ENCODE measurements around the gene PEX26.
"Not testable (repeated sequence)": the region's sequence is repeated elsewhere in the genome, so short reads cannot be mapped to it uniquely, and the experiment has no call there.

The PEX26 gene

GRCh38 chr22:18096823-18097222 lies 19.0 kb downstream of the PEX26 start:
- no peak for DNase-seq (ENCODE audit: low read depth, low spot score)

GRCh38 chr22:18100781-18101180 lies 23.0 kb downstream of the PEX26 start:
- DNase-seq (ENCODE audit: low read depth, low spot score), result no peak

DNA sequence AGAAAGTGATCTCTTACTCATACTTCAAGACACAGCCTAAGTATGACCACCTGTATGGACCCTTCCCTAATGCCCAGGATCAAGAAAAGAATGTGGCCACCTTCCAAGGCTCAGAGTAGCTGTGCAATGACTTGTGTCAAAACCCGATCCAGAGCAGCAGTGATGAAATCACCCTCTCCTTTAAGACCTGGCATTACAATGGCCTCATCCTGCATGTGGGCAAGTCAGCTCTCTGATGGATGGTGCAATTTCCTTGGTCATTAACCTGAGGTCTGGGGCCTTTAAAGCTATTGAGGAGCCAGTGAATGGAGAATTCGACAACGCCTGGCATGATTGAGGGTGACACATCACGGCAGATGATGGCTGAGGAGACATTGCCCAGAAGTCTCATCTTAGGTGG lies 23.7 kb downstream of the PEX26 start:
- no peak for DNase-seq (ENCODE audit: low read depth, low spot score)

GRCh38 chr22:18103527-18104269 lies 25.9 kb downstream of the PEX26 start:
- no peak for DNase-seq (ENCODE audit: low read depth, low spot score)

DNA sequence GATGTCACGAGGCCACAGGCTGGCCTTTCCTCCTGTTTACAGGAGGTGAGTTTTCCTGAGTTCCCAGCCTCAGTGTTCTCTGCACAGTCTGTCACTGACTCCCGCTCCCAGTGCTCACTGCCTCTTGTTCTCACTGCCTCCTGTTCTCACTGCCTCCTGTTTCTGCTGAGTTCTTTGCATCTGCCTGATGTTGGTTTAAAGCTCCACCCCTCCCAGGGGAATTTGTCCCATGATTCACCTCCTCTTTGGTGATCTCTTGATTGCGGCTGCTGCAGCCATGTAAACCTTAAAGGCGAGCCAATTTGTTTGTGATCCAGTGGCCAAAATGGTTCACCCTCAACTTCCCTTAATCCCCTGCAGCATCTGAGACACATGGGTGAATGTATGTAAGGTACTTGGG lies 26.8 kb downstream of the PEX26 start:
- DNase-seq (ENCODE audit: low read depth, low spot score), result no peak

- DNase-seq (ENCODE audit: low read depth, low spot score), result not testable (repeated sequence)
Observed at GRCh38 chr22:18105981-18106380, 28.2 kb downstream of the PEX26 start.

DNA sequence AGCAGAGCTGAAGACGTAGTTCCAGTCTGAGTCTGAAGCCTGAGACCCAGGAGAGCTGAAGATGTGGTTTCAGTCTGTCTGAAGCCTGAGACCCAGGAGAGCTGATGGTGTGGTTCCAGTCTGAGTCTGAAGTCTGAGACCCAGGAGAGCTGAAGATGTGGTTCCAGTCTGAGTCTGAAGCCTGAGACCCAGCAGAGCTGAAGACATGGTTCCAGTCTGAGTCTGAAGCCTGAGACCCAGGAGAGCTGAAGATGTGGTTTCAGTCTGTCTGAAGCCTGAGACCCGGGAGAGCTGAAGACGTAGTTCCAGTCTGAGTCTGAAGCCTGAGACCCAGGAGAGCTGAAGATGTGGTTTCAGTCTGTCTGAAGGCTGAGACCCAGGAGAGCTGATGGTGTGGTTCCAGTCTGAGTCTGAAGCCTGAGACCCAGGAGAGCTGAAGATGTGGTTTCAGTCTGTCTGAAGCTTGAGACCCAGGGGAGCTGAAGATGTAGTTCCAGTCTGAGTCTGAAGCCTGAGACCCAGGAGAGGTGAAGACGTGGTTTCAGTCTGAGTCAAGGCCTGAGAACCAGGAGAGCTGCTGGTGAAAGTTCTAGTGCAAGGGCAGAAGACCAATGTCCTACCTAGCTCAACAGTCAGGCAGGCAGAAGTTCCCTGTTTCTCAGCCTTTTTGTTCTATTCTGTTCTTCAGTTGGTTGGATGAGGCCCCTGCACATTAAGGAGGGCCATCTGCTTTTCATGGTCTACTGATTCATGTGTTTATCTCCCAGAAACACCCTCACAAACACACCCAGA lies 29.0 kb downstream of the PEX26 start:
- DNase-seq (ENCODE audit: low read depth, low spot score), result not testable (repeated sequence)

DNA sequence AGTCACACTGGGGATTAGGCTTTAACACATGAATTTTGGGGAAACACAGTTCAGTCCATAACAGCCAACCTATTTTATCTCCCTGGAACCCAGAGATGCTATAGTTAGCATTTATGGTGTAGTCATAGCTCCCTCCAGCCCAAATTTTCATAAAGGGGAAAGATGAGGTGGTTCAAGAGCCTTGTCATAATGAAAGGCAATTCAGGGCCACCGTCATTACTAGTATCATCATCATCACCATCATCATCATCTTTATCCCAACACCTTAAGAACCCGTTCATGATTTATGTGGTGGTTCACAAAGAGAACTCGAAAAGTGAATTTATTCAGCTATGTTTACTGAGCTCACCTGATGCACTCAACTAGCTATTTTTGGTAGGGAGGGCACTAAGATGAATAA lies 30.4 kb downstream of the PEX26 start:
- no peak for DNase-seq (ENCODE audit: low read depth, low spot score)

- DNase-seq (ENCODE audit: low read depth, low spot score), result no peak
Observed at GRCh38 chr22:18109410-18110193, 31.8 kb downstream of the PEX26 start.

- DNase-seq (ENCODE audit: low read depth, low spot score), result no peak
Observed at GRCh38 chr22:18110194-18110953, 32.6 kb downstream of the PEX26 start, which contains the start of gene TUBA8. TSS of gene TUBA8 (plus strand) at chr22:18110809. CDS start at chr22:18110866, 57 bp downstream.

DNA sequence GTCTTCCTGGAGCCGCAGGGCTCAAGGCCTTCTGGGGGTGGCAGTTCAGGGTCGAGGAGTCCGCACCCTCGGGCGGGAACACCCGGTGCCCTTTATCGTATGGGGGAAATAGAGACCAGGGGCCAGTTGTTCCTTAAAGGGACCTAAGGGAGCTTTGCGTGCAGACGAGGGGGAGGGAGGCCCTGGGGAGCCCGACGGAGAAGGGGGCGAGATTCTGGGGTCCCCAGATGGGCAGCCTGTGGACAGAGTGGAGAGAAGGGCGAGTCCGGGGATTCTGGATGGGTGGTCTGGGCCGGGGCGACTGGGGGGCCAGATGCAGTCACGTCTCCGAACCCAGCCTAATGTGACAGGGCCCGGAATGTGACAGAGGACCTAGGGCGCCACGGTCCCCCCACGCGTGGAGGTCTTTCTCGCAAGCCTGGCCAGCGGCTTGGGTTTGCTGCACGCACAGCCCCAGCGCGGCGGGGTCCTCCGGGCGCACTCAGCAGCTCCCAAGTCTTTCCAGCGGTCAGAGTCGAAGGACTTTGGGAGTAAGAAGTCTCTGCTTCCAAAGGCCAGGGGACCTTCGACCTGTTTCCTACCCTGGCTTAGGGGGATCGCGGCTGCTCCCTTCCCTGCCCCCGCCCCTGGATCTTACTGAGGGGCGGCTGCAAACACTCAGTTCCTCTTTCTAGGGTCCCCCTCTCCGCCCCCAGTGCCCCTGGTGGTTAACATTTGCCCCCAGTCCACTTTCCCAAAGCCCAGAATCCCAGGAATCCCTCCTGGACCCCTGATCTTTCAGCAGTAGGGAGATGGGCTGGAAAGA lies 33.4 kb downstream of the PEX26 start:
- DNase-seq (ENCODE audit: low read depth, low spot score), result no peak

DNA sequence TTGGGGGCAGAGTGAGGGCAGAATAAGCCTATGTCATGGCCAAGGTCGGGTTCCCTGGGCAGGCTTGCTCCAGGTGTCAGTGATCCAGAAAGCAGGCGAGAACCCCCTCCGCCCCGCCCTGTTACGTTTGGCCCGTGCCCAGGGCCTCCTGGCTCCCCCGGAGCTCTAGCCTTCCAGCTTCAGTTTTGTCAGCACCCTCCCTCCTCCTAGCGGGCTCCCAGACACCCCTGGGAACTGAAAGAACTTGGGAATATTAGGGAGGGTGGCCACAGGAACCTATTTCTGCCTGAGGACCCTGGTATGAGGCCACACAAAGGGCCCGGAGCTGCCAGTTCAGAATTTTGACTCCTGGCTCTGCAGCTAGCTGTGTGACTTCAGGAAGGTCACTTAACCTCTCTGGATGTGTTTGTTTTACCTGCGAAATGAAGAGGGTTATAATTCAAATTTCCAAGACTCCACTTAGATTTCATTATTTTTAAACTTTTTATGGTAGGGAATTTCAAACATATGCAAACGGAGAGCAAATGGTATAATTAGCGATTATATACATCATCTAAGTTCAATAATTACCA lies 34.1 kb downstream of the PEX26 start:
- no peak for DNase-seq (ENCODE audit: low read depth, low spot score)

- no peak for DNase-seq (ENCODE audit: low read depth, low spot score)
Observed at GRCh38 chr22:18112440-18112839, 34.6 kb downstream of the PEX26 start.

- DNase-seq (ENCODE audit: low read depth, low spot score), result no peak
Observed at GRCh38 chr22:18113680-18114394, 36.0 kb downstream of the PEX26 start.

DNA sequence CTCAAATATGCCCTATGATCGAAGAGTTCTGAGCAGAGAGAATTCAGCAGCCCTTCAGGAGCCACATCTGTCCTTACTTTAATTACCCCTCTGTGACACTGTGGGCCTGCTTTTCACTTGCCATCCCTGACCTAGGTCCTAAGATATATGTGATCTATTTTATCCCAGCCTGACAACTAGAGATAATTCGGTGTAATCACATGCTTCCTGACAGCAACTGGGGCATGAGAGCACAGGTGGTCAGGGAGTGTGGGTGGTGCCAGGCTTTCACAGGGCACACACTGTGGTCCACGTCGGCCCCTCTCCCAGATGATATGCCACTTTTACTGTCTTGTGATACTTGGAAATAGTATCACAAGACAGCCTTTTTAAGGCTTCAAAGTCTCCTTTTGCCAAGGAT lies 36.7 kb downstream of the PEX26 start:
- no peak for DNase-seq (ENCODE audit: low read depth, low spot score)

DNA sequence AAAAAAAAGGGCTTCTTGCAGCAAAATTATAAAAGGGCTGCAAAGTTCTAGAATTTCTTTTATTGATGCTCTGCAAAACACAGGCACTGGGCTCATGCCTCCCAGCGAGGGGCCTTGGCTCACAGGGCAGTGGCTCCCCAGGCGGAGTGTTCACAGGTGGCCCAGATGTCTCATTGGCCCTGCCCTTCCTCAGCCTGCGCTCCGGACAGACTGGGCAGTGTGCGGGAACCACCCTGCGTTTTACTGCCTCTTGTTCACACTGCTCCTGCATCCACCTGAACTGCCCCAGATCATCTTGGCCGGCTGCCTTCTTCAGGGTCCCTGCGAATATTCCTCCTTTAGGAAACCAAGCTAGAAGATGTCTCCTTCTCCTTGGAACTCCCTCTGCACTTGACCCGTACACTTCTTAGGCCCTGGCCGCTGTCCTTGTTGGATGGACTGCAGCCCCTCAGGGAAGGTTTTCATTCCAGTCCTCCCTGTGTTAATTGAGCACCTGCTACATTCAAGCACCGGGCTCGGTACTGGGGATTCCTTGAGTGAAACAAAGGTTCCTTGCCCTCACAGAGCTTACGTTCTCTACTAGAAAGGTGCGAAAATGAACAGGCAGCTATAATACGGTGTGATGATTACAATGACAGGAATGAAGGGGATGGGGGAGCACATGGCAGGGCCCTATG lies 37.3 kb downstream of the PEX26 start:
- no peak for DNase-seq (ENCODE audit: low read depth, low spot score)

DNA sequence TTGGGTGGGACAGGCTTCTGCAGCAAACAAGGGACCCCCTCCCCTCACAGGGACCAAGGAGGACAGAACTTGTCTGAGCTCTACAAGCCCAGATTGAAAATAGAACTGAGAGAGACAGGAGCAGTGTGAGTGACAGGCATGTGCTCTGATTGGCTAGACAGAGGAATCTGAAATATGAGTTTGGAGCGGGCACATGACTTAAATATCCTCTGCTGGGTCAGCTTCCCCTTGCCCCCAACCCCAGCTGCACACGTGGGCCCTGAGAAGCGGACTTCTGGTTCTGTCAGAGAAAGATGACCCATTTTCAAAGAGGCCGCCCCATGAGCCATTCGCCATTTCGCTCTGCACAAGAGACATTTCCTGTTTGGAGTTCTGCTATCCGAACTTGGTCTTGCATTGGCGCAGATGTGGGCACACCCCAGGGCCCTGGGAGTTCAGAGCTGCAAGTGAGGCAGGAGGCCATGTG lies 38.1 kb downstream of the PEX26 start:
- no peak for DNase-seq (ENCODE audit: low read depth, low spot score)

DNA sequence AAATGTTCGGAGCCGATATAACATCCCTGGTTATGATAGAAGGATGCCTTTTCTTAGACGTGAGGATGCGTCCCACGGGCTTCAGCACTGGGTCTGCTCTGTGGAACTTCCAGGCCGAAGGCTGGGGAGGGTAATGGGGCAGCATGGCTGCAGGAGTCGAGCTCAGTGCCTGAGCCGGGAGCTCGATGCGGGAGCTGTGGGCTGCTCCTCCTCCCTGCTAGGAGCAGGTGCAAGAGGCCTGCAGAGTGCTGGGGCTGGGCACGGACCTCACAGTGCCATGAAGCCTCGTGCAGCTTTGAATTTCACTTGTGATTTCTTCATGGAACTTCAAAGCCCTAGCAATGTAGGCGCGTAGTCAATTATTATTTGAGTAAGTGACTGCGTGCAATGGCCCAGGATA lies 38.8 kb downstream of the PEX26 start:
- DNase-seq (ENCODE audit: low read depth, low spot score), result no peak

DNA sequence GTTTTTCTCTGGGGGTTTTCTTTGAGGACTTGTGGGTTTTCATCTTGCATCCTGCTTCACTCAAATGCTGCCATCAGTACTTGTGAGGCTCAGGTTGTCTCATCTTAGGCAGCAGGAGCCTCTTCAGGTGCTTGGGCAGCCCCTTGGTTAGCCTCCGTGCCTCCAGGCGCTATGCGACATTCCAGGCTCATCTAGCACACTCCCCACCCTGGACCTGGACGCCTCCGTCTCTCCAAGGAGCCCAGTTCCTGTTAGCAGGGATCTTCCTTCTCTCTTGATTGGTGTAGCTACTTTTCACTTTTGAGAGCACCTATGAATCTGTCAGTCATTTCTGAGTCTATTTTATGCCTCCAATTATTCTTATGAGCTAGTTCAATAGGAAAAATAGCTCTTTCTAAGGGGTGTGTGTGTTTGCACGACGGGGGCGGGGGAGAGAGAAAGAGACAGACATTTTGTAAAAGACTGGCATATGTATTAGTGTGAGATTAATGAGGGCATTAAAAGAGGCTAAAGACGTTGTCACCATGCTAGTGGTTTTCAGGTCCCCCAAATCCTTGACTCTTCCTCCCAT lies 40.6 kb downstream of the PEX26 start:
- DNase-seq (ENCODE audit: low read depth, low spot score), result no peak

Data from brain pericyte (primary cell).